ENCODE results near the gene POU2F1.

DNA sequence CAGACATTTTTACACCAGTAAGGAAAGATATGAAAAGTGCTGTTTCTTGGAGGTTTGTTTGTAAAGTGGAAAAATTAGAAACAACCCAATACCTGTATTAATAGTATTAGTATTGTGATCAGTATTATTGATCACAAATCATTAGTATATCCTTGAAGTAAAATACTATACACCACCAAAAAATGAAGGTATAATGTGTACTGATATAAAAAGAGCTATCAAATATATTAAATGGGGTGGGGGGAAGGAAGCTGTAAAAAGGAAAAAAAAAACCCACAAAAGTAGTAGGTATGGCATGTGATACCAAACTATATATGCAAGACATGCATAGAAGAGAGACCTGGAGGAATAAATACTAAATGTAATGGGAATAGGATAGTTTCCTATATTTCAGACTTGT is 46.3 kb downstream of the POU2F1 start:
- TF ChIP-seq, protein P1, sequence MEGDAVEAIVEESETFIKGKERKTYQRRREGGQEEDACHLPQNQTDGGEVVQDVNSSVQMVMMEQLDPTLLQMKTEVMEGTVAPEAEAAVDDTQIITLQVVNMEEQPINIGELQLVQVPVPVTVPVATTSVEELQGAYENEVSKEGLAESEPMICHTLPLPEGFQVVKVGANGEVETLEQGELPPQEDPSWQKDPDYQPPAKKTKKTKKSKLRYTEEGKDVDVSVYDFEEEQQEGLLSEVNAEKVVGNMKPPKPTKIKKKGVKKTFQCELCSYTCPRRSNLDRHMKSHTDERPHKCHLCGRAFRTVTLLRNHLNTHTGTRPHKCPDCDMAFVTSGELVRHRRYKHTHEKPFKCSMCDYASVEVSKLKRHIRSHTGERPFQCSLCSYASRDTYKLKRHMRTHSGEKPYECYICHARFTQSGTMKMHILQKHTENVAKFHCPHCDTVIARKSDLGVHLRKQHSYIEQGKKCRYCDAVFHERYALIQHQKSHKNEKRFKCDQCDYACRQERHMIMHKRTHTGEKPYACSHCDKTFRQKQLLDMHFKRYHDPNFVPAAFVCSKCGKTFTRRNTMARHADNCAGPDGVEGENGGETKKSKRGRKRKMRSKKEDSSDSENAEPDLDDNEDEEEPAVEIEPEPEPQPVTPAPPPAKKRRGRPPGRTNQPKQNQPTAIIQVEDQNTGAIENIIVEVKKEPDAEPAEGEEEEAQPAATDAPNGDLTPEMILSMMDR (conservative IDR thresholded peaks at IDR 0.05; ENCODE audit: low read length): no peak
- no peak for TF ChIP-seq EZH2phosphoT487 (IDR thresholded peaks at IDR 0.05; ENCODE audit: borderline replicate concordance, low read depth, low read length)
